ENCODE results near the gene SYT12.
"Not testable (repeated sequence)": the region's sequence is repeated elsewhere in the genome, so short reads cannot be mapped to it uniquely, and the experiment has no call there.

Gene SYT12, protein sequence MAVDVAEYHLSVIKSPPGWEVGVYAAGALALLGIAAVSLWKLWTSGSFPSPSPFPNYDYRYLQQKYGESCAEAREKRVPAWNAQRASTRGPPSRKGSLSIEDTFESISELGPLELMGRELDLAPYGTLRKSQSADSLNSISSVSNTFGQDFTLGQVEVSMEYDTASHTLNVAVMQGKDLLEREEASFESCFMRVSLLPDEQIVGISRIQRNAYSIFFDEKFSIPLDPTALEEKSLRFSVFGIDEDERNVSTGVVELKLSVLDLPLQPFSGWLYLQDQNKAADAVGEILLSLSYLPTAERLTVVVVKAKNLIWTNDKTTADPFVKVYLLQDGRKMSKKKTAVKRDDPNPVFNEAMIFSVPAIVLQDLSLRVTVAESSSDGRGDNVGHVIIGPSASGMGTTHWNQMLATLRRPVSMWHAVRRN

DNA sequence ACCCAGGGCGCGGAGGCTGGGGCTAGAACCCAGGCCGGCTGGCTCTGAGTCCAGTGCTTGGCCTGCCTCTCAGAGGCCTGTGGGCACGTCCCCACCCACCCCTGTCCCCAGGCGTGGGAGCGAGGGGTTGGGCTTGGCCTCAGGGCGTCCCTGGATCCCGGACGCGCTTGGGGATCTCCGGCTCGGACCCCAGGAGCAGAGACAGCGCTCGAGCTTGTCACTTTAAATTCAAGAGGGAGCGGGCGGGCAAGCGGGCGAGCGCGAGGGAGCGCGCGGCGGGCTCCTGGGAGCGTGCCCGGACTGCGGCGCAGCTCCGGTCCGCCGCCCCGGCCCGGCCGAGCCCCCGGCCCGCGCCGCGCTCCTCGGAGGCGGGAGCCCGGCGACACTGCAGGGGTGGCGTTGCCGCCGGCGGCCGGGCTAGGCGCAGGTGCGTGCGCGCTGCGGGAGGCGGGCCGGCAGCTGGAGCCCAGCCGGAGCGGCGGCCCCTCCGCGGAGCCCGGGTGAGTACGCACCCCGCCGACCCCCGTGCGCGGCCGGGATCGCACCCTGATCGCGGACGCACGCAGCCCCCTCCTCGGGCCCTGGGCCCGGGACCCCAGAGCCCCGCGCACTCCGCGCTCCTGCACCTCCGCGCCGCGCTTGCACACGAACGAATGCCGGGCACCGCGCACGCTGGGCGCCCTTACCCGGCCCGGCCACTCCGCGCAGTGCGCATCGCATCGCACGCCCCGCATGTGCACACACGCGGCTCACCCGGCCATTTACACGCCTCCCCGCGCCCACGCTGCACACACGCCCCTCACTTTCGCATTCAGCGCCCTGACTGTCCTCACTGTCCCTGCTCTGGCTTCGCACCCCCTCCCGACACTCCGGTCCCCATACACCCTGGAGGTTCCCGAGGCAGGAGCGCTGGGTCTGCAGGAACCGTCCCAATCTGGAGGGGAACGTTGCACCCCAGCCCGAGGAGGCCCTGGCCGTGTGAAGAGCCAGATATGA, at the start of gene SYT12:
Gene SYT12 (plus strand): TSS at position 174 of the 996 bp plus-strand sequence. CDS start 7,011 bp downstream, outside the sequence.
- no peak for DNase-seq (ENCODE audit: low read depth)

DNA sequence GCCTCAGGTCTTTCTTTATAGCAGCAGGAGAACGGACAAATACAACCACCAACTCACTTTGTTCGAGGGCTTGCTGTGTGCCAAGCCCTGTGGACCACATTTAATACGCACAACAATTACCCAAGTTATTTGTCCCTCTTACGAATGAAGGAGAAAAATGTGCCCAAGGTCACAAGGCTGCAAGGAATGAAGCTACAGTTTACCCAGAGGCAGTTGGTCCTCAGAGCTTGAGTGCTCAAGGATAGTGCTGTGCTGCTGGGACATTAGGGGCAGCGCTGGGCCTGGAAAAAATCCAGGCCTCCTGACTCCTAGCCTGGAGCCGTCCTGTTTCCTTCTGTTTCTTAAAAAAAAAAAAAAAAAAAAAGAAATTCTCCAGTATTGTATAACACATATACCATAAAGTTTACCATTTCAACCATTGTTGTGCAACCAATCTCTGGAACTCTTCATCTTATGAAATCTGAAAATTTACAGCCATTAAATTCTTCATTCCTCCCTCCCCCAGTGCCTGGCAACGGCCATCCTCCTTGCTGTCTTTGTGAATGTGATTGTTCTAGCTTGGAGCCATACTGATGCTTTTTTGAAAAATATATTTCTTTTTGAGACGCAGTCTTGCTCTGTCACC, 48.9 kb upstream of the SYT12 start:
- no peak for DNase-seq (ENCODE audit: low read depth)

DNA sequence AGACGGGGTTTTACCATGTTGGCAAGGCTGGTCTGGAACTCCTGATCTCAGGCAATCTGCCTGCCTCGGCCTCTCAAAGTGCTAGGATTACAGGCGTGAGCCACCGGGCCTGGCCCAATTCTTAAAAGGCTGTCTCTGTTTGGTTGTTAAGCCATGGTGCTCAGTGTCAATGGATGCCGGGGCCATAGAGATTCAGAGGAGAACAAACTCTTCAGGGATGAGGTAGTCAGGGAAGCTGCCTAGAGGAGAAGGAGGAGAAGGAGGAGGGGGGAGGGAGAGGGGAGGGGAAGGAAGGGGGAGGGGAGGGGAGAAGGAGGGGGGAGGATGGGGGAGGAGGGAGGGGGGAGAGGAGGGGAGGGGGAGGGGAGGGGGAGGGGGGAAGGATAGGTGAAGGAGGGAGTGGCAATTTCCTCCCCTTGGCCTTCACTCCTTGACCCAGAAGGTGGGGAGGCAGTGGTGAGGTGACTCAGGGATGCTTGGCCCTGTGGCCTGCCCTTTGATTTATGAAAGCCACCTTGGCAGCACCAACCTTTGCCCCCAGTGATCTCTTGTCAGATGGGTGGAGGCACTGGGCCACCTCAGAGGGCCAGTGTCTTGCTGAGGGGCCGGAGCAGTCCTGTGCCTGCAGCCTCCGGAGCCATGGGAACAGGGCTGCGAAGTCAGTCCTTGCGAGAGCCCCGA, 48.1 kb upstream of the SYT12 start, which contains the start of gene C11orf86:
Gene C11orf86 (plus strand): TSS at position 581 of the 681 bp plus-strand sequence. CDS start 59 bp downstream, at position 640.
- DNase-seq (ENCODE audit: low read depth) = no peak

DNA sequence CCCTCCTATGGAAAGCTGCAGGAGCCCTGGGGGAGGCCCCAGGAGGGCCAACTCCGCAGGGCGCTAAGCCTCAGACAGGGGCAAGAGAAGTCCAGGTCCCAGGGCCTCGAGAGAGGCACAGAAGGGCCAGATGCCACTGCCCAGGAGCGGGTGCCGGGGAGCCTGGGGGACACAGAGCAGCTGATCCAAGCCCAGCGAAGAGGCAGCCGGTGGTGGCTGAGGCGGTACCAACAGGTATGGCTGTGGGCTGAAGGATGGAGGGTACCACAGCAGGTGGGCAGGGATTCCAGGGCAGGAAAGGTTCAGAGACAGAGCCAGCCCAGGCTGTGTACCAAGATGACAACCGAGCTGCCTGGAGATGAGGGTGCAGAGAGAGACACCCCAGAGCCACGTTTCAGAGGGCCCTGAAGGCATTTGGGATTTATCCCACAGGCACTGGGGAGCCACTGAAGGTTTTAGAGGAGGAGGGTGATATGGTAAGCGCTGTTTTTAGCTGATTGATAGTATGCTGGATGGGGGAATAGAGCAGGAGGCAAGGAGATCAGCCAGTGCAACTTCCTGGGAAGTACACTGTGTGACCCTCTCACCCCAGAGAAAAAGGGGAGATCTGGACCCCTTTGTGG, 47.4 kb upstream of the SYT12 start:
- DNase-seq (ENCODE audit: low read depth) = no peak

DNA sequence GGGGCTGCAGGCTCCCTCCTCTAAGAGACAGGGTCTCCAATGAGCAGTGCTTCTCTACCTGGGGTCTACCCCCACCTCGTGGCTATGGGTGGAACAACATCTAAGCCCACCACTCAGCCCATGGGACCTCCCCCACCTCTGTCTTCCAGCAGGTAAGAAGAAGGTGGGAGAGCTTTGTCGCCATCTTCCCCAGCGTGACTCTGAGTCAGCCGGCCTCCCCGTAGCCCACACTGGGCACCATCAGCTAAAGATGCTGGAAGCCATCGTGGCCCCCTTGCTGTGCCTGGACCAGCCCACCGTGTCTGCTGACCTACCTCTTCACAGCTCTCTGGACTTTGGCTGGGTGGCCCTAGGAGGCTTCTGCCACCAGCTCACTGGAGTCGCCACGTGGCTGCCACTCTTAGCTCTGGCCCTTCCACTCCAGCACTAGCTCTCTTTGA, 46.9 kb upstream of the SYT12 start:
- no peak for DNase-seq (ENCODE audit: low read depth)

DNA sequence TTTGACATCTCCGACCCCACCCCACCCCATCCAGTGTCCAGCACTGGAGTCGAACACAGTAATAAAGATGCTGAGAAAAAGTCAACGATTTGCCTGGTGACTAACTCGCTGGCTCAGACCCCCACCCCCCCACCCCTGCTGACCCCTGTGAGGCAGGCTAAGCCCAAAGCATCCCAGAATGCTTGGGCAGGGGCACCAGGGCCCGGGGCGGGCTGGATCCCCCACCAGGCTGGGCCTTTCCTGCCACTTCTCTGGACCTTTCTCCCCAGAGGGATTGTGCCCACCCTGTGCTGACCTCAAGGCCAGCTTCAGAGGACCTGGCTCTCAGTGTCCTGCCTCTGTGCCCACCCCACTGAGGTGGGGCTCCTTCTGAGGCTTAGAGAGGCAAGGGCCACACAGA, 46.0 kb upstream of the SYT12 start:
- no peak for DNase-seq (ENCODE audit: low read depth)

DNA sequence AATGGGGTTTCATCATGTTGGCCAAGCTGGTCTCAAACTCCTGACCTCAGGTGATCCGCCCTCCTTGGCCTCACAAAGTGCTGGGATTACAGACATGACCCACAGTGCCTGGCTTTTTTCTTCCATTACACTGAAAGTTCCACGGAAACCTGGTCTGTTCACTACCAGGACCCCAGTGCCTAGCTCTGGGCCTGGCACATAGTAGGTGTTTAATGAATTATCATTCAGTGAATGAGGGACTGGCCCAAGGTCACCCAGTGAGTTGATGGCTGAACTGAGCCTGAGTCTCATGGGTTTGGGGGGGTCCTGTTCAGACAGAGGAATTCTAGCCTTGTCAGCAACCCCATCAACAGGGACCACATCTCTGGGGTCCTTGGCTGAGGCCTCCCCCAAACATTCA, 44.7 kb upstream of the SYT12 start:
- no peak for DNase-seq (ENCODE audit: low read depth)

DNA sequence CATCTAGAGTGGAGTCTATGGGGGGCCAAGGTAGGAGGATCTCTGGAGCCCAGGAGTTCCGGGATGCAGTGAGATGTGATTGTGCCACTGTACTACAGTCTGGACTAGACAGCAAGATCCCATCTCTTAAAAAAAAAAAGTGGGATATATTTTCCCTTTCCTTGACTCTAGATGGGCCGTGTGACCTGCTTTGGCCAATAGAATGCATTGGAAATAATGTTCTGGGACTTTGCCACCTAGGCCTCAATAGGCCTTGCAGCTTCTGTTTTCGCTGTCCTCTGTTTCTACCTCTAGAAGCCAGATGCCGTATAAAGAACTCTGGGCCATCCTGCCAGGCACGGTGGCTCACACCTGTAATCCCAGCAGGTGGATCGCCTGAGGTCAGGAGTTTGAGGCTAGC, 44.2 kb upstream of the SYT12 start:
- no peak for DNase-seq (ENCODE audit: low read depth)

DNA sequence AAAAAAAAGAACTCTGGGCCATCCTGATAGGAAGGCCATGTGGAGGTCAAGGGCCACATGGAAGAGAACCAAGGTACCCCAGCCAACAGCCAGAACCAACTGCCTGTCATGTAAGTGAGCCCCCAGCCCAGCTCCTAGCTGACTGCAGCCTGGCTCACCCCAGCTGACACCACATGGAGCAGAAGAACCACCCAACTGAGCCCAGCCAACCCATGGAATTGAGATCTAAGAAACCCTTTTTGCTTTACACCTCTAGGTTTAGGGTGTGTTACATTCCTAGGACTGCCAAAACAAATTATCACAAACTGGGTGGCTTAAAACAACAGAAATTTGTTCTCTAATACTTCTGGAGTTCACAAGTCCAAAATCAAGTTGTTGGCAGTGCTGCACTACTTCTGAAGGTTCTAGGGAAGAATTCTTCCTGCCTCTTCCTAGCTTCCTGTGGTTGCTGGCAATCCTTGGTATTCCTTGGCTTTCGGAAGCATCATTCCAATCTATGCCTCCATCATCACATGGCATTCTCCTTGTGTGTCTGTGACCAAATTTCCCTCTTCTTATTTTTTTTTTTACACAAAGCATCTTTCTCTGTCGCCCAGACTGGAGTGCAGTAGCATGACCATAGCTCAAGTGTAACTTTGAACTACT, 43.5 kb upstream of the SYT12 start:
- DNase-seq (ENCODE audit: low read depth) = peak; percentile 67

DNA sequence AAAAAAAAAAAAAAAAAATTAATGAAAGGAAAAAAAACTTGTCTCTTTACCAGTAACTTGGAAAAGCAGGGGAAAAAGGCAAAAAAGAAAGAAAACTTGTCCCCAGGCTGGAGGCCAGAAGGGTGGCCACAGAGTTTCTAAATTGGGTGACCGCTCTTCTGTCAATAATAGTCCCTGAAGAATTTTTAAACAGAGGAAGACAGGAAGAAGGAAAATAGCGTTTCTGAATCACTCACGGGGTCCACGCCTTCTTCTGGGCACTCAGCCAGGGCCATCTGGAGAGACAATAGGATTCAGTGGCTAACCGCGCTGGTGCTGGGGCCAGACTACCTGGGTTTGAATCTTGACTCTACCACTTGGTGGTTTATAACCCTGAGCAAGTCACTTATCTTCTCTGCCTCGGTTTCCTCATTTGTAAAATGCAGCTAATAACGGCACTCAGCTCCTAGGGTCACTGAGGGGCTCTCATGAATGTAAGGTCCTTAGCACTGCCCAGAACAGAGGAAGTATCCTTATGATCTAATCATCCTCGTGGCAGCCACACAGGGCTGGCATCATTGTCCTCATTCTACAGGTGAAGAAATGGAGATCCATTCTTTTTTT, 40.9 kb upstream of the SYT12 start:
- peak; percentile 78 for DNase-seq (ENCODE audit: low read depth)

DNA sequence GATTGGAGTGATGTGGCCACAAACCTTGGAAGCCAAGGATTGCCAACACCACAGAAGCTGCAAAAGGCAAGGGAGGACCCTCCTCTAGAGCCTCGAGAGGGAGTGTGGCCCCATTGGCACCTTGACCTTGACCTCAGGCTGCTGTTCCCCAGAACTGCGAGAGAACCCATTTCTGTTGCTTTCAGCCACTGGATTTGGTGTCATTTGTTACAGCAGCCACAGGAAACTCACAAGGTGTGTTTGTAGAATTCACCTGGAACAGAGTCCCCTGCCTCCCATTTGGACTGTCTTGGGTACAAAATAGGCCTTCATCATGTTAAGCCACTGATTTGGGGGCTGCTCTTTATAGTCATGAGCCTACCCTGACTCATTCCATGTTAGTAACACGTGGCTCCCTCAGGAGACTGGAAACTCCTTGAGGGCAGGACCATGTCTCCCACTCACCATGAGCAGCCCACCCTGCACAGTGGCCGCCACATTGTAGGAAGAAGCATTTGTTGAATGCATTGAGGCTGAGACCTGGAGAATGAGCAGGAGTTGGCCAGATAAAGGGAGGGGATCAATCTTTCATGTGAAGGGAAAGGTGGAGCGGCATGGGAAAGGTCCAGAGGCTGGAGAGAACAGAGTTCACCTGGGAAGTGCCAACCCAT, 39.5 kb upstream of the SYT12 start:
- no peak for DNase-seq (ENCODE audit: low read depth)

DNA sequence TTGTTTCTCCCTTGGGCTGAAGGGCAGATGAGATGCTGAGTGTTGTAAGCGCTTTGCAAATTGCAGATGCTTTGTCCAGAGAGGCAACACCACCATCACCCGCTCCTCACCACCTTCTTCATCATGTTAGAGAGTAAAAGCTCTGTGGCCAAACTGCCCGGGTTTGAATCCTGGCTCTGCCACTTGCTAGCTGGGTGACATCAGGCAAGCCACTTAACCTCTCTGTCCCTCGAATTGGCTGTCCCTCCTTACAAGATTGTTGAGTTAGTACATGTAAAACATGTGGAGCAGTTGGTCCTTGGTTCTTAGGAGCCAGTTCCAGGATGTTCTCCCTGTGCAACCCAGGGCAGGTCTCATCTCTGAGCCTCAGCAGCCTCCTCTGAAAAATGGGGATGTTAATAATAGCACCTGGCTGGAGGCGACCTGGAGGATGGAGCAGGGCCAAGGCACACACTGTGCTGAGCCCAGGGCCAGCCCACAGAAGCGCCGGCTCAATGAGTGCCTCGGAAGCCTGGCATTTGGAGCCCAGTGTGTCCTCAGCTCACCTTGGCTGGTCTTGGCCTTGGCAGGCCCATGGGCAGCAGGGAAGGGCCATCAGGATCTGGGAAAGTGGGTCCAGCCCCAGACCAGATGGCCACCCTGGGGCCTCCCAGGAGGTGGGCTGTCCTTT, 37.3 kb upstream of the SYT12 start:
- DNase-seq (ENCODE audit: low read depth) = no peak

DNA sequence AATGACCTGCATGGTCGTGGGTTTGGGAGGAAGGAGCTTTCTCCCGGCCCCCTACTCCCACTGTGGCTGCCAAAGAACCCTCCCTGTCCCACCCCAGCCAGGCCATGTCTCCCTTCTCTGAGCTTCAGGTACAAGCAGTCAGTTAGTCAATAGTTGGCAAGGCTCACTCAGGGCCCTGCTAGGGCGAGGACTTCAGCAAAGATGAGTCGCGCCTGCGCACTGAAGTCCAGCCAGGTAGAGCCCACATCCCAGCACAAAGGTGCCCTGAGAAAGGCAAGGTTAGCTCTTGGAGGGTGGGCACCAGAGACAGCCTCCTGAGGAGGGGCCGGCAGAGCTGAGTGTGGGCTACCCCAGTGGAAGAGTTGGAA, 36.8 kb upstream of the SYT12 start:
- DNase-seq (ENCODE audit: low read depth) = no peak

DNA sequence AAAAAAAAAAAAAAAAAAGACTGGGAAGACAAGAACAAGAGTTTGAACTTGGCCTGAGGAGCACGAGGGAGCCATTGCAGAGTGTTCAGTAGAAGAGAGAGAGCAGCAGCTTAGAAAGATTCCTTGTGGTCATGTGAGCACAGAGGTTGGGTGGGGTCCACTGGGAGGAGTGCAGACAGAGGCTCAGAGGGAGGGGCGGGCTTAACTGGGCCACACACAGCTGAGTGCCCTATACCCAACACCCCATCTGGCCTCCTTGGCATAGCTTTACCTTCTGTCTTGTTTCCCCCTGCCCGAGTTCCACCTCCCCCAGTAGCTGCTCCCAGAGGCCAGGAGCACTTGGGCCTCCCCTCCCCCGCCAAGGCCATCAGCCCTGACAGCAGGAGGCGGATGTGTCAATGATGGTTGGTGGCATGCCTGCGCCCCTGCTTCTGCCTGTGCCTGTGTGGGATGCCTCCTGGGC, 35.7 kb upstream of the SYT12 start:
- no peak for DNase-seq (ENCODE audit: low read depth)

DNA sequence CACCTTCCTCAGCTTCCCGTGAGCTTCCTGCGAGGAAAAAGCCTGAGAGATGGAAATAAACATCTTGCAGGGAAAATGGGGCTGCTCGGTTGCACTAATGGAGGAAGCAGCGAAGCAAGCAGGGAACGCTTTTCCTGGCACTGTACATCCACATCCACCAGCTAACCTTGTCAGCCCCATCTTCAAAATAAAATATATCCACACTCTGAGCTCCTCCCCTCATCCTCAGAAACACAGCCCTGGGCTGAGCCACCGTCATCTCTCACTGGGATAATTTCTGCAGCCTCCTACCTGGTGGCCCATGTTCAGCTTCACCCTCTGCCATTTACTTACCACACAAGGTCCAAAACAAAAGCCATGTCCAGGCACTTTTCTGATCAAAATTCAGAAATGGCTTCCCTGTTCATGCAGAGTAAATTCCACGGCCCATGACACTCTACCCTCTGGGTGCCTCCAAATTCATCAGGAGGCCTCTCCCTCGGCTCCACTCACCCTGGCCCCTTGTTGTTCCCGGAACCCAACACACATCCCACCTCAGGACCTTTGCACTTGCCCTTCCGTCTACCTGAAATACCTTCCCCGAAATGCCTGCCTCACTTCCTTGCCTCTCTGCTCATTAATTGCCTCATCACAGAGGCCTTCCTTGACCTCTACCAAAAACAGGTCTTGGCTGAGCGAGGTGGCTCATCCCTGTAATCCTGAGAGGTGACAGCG, 34.9 kb upstream of the SYT12 start:
- DNase-seq (ENCODE audit: low read depth) = no peak

DNA sequence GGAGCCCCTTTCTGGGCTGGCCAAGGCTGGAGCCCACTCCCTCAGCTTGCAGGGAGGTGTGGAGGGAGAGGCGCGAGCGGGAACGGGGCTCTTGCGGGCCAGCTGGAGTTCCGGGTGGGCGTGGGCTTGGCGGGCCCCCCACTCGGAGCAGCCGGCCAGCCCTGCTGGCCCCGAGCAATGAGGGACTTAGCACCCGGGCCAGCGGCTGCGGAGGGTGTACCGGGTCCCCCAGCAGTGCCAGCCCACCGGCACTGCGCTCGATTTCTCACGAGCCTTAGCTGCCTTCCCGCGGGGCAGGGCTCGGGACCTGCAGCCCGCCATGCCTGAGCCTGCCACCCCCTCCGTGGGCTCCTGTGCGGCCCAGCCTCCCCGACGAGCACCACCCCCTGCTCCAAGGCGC, 34.2 kb upstream of the SYT12 start:
- not testable (repeated sequence) for DNase-seq (ENCODE audit: low read depth)

DNA sequence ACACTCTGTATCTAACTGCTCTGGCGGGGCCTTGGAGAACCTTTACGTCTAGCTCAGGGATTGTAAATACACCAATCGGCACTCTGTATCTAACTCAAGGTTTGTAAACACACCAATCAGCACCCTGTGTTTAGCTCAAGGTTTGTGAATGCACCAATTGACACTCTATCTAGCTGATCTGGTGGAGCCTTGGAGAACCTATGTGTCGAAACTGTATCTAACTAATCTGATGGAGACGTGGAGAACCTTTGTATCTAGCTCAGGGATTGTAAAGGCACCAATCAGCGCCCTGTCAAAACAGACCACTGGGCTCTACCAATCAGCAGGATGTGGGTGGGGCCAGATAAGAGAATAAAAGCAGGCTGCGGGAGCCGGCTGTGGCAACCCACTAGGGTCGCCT, 33.6 kb upstream of the SYT12 start:
- DNase-seq (ENCODE audit: low read depth) = not testable (repeated sequence)

DNA sequence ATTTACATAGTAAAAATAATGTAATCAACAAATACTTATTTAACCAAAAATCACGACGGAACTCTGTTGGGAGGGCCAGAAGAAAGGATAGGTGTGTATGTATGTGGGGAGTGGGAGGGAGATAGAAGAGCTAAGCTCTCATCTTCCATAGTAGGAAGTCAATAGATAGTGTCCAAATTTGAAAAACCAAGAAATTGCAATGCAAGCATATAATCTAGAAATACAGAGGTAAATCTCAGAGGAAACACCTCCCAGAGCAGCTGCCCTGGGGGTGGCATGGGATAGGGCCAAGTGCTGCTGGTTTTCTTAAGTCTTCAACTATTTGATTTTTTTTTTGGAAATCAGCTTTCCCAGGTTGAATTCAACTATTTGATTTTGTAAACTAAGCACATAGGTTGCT, 30.9 kb upstream of the SYT12 start:
- no peak for DNase-seq (ENCODE audit: low read depth)

Data from GM04503 (cell line).